ENCODE data around the gene ORAI1.

DNA sequence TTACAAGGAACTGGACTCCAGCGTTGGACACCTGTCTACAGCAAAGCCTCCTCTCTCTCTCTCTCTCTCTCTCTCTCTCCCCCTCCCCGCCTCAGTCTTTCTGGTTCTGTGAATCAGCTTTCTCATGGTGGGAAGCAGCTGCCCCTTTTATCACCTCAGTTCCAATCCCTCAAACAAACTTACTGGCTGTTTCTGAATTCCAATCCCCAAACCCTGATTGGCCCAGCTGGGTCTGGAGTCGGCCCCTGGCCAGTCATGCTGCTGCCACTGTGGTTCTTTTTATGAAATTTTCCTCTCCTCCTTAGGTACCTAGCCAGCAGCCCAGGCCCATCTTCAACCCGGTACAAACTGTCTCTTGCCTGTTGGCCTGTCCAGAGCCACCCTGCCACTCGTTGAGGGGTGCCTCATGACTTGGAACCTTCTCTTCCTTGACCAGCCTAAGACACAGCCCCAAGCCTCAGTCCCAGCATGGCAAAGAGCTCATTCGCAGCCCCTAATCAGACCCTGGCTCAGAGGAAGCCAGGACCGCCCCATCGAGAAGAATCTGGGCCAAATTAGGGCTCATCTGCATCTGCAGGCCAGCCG lies 52.5 kb downstream of the ORAI1 start:
- TF ChIP-seq, protein P1, sequence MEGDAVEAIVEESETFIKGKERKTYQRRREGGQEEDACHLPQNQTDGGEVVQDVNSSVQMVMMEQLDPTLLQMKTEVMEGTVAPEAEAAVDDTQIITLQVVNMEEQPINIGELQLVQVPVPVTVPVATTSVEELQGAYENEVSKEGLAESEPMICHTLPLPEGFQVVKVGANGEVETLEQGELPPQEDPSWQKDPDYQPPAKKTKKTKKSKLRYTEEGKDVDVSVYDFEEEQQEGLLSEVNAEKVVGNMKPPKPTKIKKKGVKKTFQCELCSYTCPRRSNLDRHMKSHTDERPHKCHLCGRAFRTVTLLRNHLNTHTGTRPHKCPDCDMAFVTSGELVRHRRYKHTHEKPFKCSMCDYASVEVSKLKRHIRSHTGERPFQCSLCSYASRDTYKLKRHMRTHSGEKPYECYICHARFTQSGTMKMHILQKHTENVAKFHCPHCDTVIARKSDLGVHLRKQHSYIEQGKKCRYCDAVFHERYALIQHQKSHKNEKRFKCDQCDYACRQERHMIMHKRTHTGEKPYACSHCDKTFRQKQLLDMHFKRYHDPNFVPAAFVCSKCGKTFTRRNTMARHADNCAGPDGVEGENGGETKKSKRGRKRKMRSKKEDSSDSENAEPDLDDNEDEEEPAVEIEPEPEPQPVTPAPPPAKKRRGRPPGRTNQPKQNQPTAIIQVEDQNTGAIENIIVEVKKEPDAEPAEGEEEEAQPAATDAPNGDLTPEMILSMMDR (IDR thresholded peaks at IDR 0.05) = no peak
- no peak for TF ChIP-seq POLR2AphosphoS5 (IDR thresholded peaks at IDR 0.05)
- no peak for TF ChIP-seq POLR2A (IDR thresholded peaks at IDR 0.05; ENCODE audit: low read depth)
